Motor neuron (in vitro differentiated cells): ENCODE data around the gene GAS6. TPM values are rescaled to one million over a fixed set of nuclear protein-coding genes. Genes with fewer than 3 reads are reported as not detected.

Experiments used
- ATAC-seq, 8 experiments: fragments of 200-7000 bp; cut with Tn5 transposase; replicated peaks in 6 of 8; 2 replicates each; pipeline ENCODE4 v1.8.0; 2021; ENCODE audit warnings: mild to moderate bottlenecking in 8 of 8, moderate library complexity in 8 of 8
- H3K27ac ChIP-seq, 2 donors: fragments of 250-450 bp; sonication (Bioruptor Pico); 2 replicates each; pipeline ENCODE4 v1.9.0; 2021; ENCODE audit warnings: antibody characterized with exemption in 2 of 2, mild to moderate bottlenecking in 2 of 2, moderate library complexity in 1 of 2
- H3K4me1 ChIP-seq, 2 donors: fragments of 250-450 bp; sonication (Bioruptor Pico); replicated peaks in 1 of 2; 2 replicates each; pipeline ENCODE4 v1.6.1; 2021; ENCODE audit warnings: antibody characterized with exemption in 2 of 2, mild to moderate bottlenecking in 2 of 2, moderate library complexity in 1 of 2
- H3K4me3 ChIP-seq, 5 donors: fragments of 250-450 bp; sonication (Bioruptor Pico); 2 replicates each; pipeline ENCODE4 v1.9.0; 2021; ENCODE audit warnings: antibody characterized with exemption in 5 of 5, mild to moderate bottlenecking in 5 of 5, moderate library complexity in 4 of 5
- WGBS, 10 experiments: fragments of 450-650 bp; shearing (Covaris generic); methylation state at CpG; one replicate each; pipeline ENCODE4 v1.0.0; 2022; 5-methylcytosine and 5-hydroxymethylcytosine counted together
- in situ Hi-C, 9 experiments: fragments of 400-800 bp; cut with MboI; loops; one replicate each; pipeline ENCODE4 v1.15.0; 2021; ENCODE audit warnings: low sequenced_read_pairs in 9 of 9, low pct_unique_long_range_greater_than_20kb in 2 of 9; ENCODE audit not compliant: unreplicated experiment in 9 of 9
- total RNA-seq, 8 experiments: library from RNA; unstranded; fragments of 300-600 nt; gene quantifications; 2 replicates each; pipeline versions ENCODE4 v1.2.3 to v1.2.4, GENCODE V29; 2022

The GAS6 gene
- total RNA-seq, 8 experiments from 2014 or later: 3.7 to 37.8 (median 6.8) TPM

GRCh38 chr13:113883921-113884804, 20.3 kb upstream of the GAS6 start:
- Histone ChIP-seq H3K4me3 (no peak overlapping the region), H3K4me1 (peaks cover 3 to 4% of the 10 kb centered on the region in 2 donors), H3K27ac (no peak overlapping the region)
- 40 to 90% (median 70%) methylated on average over 1 to 12 of the region's 51 CpGs; no CpG with 5 or more reads in 4 of the 10 experiments for WGBS, 10 experiments
- ATAC-seq: no peak
- in situ Hi-C loops: no loop called here

- in situ Hi-C loops: no loop called here
- no peak for ATAC-seq
- no CpG with 5 or more reads among the region's 50 CpGs for WGBS, 10 experiments
These were observed 19.5 kb upstream of the GAS6 start for GRCh38 chr13:113883314-113883811.

DNA sequence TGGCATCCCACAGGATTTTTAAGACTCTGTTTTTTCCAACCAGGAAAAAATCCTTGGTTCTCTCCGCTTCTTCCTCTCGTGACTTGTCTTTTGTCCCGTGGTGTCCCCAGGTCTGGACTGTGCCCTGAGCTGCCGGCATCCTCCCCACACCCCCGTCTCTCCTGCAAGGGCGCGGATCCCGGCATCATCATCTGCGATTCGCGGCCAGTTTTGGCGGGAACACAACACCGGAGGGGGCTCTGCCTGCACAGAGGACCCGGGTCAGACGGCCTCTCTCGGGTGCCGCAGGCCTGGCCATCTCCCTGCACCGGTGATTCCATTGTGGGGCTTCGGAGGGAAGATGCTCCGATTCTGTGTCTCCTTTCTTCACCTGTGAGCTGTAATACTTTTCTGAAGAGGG, 18.8 kb upstream of the GAS6 start:
- WGBS, 10 experiments: 83 to 100% (median 100%) methylated on average over 1 to 11 of the region's 20 CpGs; no CpG with 5 or more reads in 3 of the 10 experiments
- Histone ChIP-seq H3K27ac (no peak overlapping the region), H3K4me3 (no peak overlapping the region), H3K4me1 (peaks cover 3 to 4% of the 10 kb centered on the region in 2 donors)
- no peak for ATAC-seq
- in situ Hi-C loops: no loop called here

More at GRCh38 chr13:113883314-113883811, 19.5 kb upstream of the GAS6 start:
- H3K27ac ChIP-seq: no peak overlapping the region
- peaks cover 3 to 6% of the 10 kb centered on the region in 2 donors for H3K4me1 ChIP-seq
- no peak overlapping the region for H3K4me3 ChIP-seq

- H3K4me3 ChIP-seq: no peak overlapping the region
- 0 to 100% (median 69%) methylated on average over 1 to 8 of the region's 8 CpGs; no CpG with 5 or more reads in 6 of the 10 experiments for WGBS, 10 experiments
- in situ Hi-C loops: no loop called here
- H3K4me1 ChIP-seq: peaks cover 3 to 4% of the 10 kb centered on the region in 2 donors
- peak in 2 of 8 experiments; percentile 44 to 61 for ATAC-seq
- H3K27ac ChIP-seq: no peak overlapping the region
These were observed 18.4 kb upstream of the GAS6 start for GRCh38 chr13:113882267-113882630.

GRCh38 chr13:113881614-113882266, 17.9 kb upstream of the GAS6 start:
- no peak for ATAC-seq
- no peak overlapping the region for H3K27ac ChIP-seq
- in situ Hi-C loops: no loop called here
- 17 to 100% (median 80%) methylated on average over 1 to 7 of the region's 10 CpGs; no CpG with 5 or more reads in 1 of the 10 experiments for WGBS, 10 experiments
- H3K4me3 ChIP-seq: no peak overlapping the region
- H3K4me1 ChIP-seq: peaks cover 3 to 4% of the 10 kb centered on the region in 2 donors

GRCh38 chr13:113880651-113881611, 17.1 kb upstream of the GAS6 start:
- H3K4me3 ChIP-seq: no peak overlapping the region
- H3K4me1 ChIP-seq: peaks cover 3 to 4% of the 10 kb centered on the region in 2 donors
- in situ Hi-C loops: no loop called here
- no peak overlapping the region for H3K27ac ChIP-seq
- 40 to 100% (median 84%) methylated on average over 1 to 10 of the region's 17 CpGs; no CpG with 5 or more reads in 2 of the 10 experiments for WGBS, 10 experiments
- no peak for ATAC-seq

- H3K4me3 ChIP-seq: no peak overlapping the region
- no peak overlapping the region for H3K27ac ChIP-seq
- H3K4me1 ChIP-seq: peaks cover 3 to 4% of the 10 kb centered on the region in 2 donors
- WGBS, 10 experiments: 55 to 97% (median 75%) methylated on average over 1 to 11 of the region's 11 CpGs; no CpG with 5 or more reads in 2 of the 10 experiments
- peak in 3 of 8 experiments; percentile 40 to 54 (median 49) for ATAC-seq
- in situ Hi-C loops: no loop called here
These were observed 15.9 kb upstream of the GAS6 start for GRCh38 chr13:113879494-113880360.

GRCh38 chr13:113879017-113879416, 15.1 kb upstream of the GAS6 start:
- ATAC-seq: no peak
- Histone ChIP-seq H3K4me3 (no peak overlapping the region), H3K4me1 (peaks cover 3 to 4% of the 10 kb centered on the region in 2 donors), H3K27ac (no peak overlapping the region)
- in situ Hi-C loops: no loop called here
- WGBS, 10 experiments: 17 to 100% (median 76%) methylated on average over 1 to 7 of the region's 7 CpGs; no CpG with 5 or more reads in 1 of the 10 experiments

- in situ Hi-C loops: no loop called here
- Histone ChIP-seq H3K4me3 (no peak overlapping the region), H3K4me1 (peaks cover 3 to 4% of the 10 kb centered on the region in 2 donors), H3K27ac (no peak overlapping the region)
- 63 to 92% (median 79%) methylated on average over 2 to 8 of the region's 21 CpGs; no CpG with 5 or more reads in 1 of the 10 experiments for WGBS, 10 experiments
- no peak for ATAC-seq
These were observed 13.5 kb upstream of the GAS6 start for GRCh38 chr13:113877149-113877990.

- no peak overlapping the region for H3K27ac ChIP-seq
- 20 to 100% (median 65%) methylated on average over 1 of the region's 18 CpGs; no CpG with 5 or more reads in 6 of the 10 experiments for WGBS, 10 experiments
- H3K4me3 ChIP-seq: no peak overlapping the region
- no peak for ATAC-seq
- in situ Hi-C loops: no loop called here
- H3K4me1 ChIP-seq: peaks cover 3 to 4% of the 10 kb centered on the region in 2 donors
These were observed 12.7 kb upstream of the GAS6 start for GRCh38 chr13:113876346-113877148.
